Testis (tissue), 3 donors: ENCODE results near the gene FUCA1. TPM values are rescaled to one million over a fixed set of nuclear protein-coding genes. Genes with fewer than 3 reads are reported as not detected.
"Not testable (repeated sequence)": the region's sequence is repeated elsewhere in the genome, so short reads cannot be mapped to it uniquely, and the experiment has no call there.

Experiments
- DNase-seq: peaks from one replicate; pipeline ENCODE4 v3.0.0-alpha.2; 2019
- H3K27ac ChIP-seq, 2 donors: fragments of 200-600 bp; sonication (generic); one replicate each; pipeline ENCODE4 v1.5.1; 2019
- H3K27me3 ChIP-seq: fragments of 200-600 bp; sonication (generic); one replicate; pipeline ENCODE4 v1.5.1; 2019
- H3K36me3 ChIP-seq: fragments of 200-600 bp; sonication (generic); one replicate; pipeline ENCODE4 v1.5.1; 2017; ENCODE audit warnings: low read depth; ENCODE audit errors: missing control alignments
- H3K4me1 ChIP-seq: fragments of 200-600 bp; sonication (generic); one replicate; pipeline ENCODE4 v1.5.1; 2019
- H3K4me3 ChIP-seq, 2 donors: fragments of 200-600 bp; sonication (generic); one replicate each; pipeline ENCODE4 v1.5.1; 2017 to 2019
- H3K9me3 ChIP-seq: fragments of 200-600 bp; sonication (generic); one replicate; pipeline ENCODE4 v1.5.1; 2017
- CTCF ChIP-seq, 3 experiments: fragments of 450-650 bp in 2 of 3; fragments of 200-600 bp in 1 of 3; sonication (generic) in 1 of 3; IDR thresholded peaks; one replicate each; pipeline ENCODE4 v1.5.1; 2016 to 2019; ENCODE audit warnings: antibody characterized with exemption in 3 of 3, mild to moderate bottlenecking in 2 of 3, moderate library complexity in 1 of 3
- POLR2A ChIP-seq: fragments of 450-650 bp; IDR thresholded peaks from one replicate; pipeline ENCODE4 v1.6.1; 2017; ENCODE audit warnings: antibody characterized with exemption, mild to moderate bottlenecking, moderate library complexity
- WGBS, 2 donors: methylation state at CpG; one replicate each; pipeline ENCODE4 v1.1.5; 2018; 5-methylcytosine and 5-hydroxymethylcytosine counted together
- intact Hi-C: fragments of 100-400 bp; cut with DNase I; formaldehyde crosslinking; loops from one replicate; pipeline ENCODE4 v1.15.1; 2023; ENCODE audit warnings: low total_unique reads
- polyA plus RNA-seq: library from polyadenylated mRNA; stranded (reverse); fragments of 350-450 nt; fragmentation: Illumina TruSeq; extraction: RNeasy Lipid Tissue Mini Kit (QIAGEN cat#74804); gene quantifications from one replicate; pipeline ENCODE4 v1.2.3, GENCODE V29; 2014; ENCODE audit warnings: low read depth, low replicate concordance; ENCODE audit not compliant: insufficient read depth
- total RNA-seq, 2 donors: library from RNA; depleted of rRNA; stranded (reverse); fragments of >200 nt; gene quantifications; one replicate each; pipeline ENCODE4 v1.2.3, GENCODE V29; 2016

The FUCA1 gene
- total and polyA plus RNA-seq, 3 donors from 2014 or later = 34.0 to 68.8 (median 41.2) TPM

- Histone ChIP-seq H3K4me1 (no peaks in the 10 kb centered on the region), H3K27ac (no peak overlapping the region), H3K27me3 (no peaks in the 10 kb centered on the region), H3K9me3 (no peaks in the 10 kb centered on the region), H3K36me3 (no peaks in the 10 kb centered on the region), H3K4me3 (peak overlapping the region in 1 of 2 donors; percentile 0)
- 11 to 12% methylated on average over 8 to 13 of the region's 13 CpGs for WGBS, 2 donors
- TF ChIP-seq CTCF (IDR thresholded peaks at IDR 0.05) (no peak), POLR2A (no peak)
- no peak for DNase-seq
- intact Hi-C loops = no loop called here
These were observed 30.2 kb downstream of the FUCA1 start for GRCh38 chr1:23837908-23838307.

DNA sequence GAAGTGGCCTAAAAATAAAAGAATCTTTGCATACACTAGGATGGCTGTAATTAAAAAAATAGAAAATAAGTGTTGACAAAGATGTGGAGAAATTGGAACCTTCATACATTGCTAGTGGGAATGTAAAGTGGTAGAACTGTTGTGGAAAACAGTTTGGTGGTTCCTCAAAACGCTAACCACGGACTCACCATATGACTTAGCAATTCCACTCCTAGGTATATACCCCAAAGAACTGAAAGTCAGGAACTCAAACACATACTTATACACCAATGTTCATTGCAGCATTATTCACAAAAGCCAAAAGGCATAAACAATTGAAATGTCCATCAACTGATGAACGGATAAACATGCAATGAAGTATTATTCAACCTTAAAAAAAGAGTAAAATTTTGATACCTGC, 32.1 kb downstream of the FUCA1 start:
- H3K27me3 ChIP-seq = no peaks in the 10 kb centered on the region
- H3K9me3 ChIP-seq = no peaks in the 10 kb centered on the region
- no peak for DNase-seq
- H3K4me3 ChIP-seq = no peak overlapping the region
- H3K4me1 ChIP-seq = no peaks in the 10 kb centered on the region
- 63 to 75% methylated on average over 3 of the region's 3 CpGs for WGBS, 2 donors
- intact Hi-C loops = no loop called here
- TF ChIP-seq POLR2A (no peak), CTCF (IDR thresholded peaks at IDR 0.05) (no peak)
- H3K27ac ChIP-seq = no peak overlapping the region
- no peaks in the 10 kb centered on the region for H3K36me3 ChIP-seq

DNA sequence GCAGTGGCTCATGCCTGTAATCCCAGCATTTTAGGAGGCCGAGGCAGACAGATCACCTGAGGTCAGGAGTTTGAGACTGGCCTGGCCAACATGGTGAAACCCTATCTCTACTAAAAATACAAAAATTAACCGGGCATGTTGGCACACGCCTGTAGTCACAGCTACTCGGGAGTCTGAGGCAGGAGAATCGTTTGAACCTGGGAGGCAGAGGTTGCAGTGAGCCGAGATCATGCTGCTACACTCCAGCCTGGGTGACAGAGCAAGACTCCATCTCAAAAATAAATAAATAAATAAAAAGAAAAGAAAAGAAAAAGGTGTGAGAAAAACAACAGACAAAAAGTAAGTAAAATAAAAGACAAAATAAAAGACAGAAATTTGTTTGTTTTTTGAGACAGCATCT, 33.9 kb downstream of the FUCA1 start:
- H3K36me3 ChIP-seq = not testable (repeated sequence)

DNA sequence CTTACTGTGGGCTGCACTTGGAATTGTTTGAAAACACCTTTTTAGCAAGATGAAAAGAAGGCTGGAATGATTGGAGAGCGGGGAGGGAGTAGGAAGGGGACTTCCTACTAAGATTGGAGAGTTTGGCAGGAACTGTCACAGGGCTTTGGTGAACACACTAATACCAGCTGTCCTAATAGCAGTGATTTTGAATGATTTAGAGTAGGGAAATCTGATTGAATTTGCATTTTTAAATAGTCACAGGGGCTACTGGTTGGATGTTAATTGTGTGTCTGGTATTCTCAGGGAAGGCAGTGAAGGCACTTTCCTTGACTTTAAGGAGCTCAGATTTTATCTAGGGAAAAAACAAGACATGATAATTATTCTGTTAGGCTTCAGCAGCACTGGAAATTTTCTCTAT, 40.4 kb downstream of the FUCA1 start:
- no peak for TF ChIP-seq POLR2A
- TF ChIP-seq CTCF (IDR thresholded peaks at IDR 0.05) = no peak
- H3K4me3 ChIP-seq = no peak overlapping the region
- DNase-seq = no peak
- WGBS, 2 donors = 93 to 95% methylated on average over 1 of the region's 1 CpG
- H3K9me3 ChIP-seq = no peaks in the 10 kb centered on the region
- intact Hi-C loops = no loop called here
- H3K27ac ChIP-seq = no peak overlapping the region
- no peaks in the 10 kb centered on the region for H3K36me3 ChIP-seq
- H3K4me1 ChIP-seq = peaks cover 6% of the 10 kb centered on the region
- H3K27me3 ChIP-seq = no peaks in the 10 kb centered on the region

More for the DNA sequence above, 33.9 kb downstream of the FUCA1 start:
- H3K9me3 ChIP-seq, DNase-seq, H3K27me3 ChIP-seq, intact Hi-C loops, H3K4me1 ChIP-seq, H3K27ac ChIP-seq, H3K4me3 ChIP-seq: not testable (repeated sequence)
- WGBS, 2 donors = 89 to 91% methylated on average over 6 of the region's 6 CpGs

DNA sequence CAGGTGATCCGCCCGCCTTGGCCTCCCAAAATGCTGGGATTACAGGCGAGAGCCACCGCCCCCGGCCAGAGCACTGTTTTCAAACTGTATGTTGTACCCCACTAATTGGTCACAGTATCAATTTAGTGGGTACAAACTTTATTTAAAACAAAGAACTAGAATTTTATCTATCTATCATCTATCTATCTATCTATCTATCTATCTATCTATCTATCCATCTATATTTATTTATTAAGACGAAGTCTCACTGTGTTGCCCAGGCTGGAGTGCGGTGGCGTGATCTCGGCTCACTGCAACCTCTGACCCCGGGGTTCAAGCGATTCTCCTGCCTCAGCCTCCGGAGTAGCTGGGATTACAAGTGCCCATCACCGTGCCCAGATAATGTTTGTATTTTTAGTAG, 41.5 kb downstream of the FUCA1 start:
- H3K4me1 ChIP-seq, DNase-seq, H3K4me3 ChIP-seq, intact Hi-C loops, H3K9me3 ChIP-seq, H3K36me3 ChIP-seq, H3K27me3 ChIP-seq, H3K27ac ChIP-seq: not testable (repeated sequence)
- WGBS, 2 donors = 61 to 84% methylated on average over 13 of the region's 13 CpGs

GRCh38 chr1:23825762-23826522, 42.1 kb downstream of the FUCA1 start:
- 32 to 46% methylated on average over 24 of the region's 24 CpGs for WGBS, 2 donors
- Histone ChIP-seq H3K36me3 (no peaks in the 10 kb centered on the region), H3K4me1 (peaks cover 6% of the 10 kb centered on the region), H3K9me3 (no peaks in the 10 kb centered on the region), H3K27ac (peak overlapping the region in 1 of 2 donors; percentile 93), H3K27me3 (no peaks in the 10 kb centered on the region), H3K4me3 (peak overlapping the region; percentile 77 to 84)
- TF ChIP-seq POLR2A = no peak
- no peak for TF ChIP-seq CTCF (IDR thresholded peaks at IDR 0.05)
- intact Hi-C loops = no loop called here
- no peak for DNase-seq
